Thyroid gland (tissue), 4 donors: ENCODE results near the gene DLG3.

Source experiments
- CTCF ChIP-seq, 6 experiments: fragments of 200-600 bp in 3 of 6; fragments of 450-650 bp in 3 of 6; sonication (generic) in 3 of 6; IDR thresholded peaks; one replicate each; pipeline ENCODE4 v1.5.1; 2016 to 2019; ENCODE audit warnings: antibody characterized with exemption in 6 of 6, mild to moderate bottlenecking in 2 of 6, inconsistent platforms in 1 of 6, moderate library complexity in 1 of 6
- POLR2A ChIP-seq, 2 donors: fragments of 450-650 bp; IDR thresholded peaks; one replicate each; pipeline ENCODE4 v1.6.1; 2017; ENCODE audit warnings: antibody characterized with exemption in 2 of 2, mild to moderate bottlenecking in 2 of 2, moderate library complexity in 1 of 2

- TF ChIP-seq CTCF (IDR thresholded peaks at IDR 0.05) (no peak), POLR2A (IDR thresholded peaks at IDR 0.05) (no peak)
Observed at GRCh38 chrX:70434914-70435586, 9.6 kb upstream of the DLG3 start.
